Renal pelvis (tissue), 4 donors: Measurements from ENCODE around the gene MAP1LC3A. TPM values are rescaled to one million over a fixed set of nuclear protein-coding genes. Genes with fewer than 3 reads are reported as not detected.

Experiments
- DNase-seq: peaks from one replicate; pipeline ENCODE4 v3.0.0-alpha.2; 2013
- polyA plus RNA-seq, 3 donors: library from polyadenylated mRNA; unstranded; fragments of 120-200 nt; gene quantifications; one replicate each; pipeline ENCODE4 v1.2.1, GENCODE V29; 2013; ENCODE audit not compliant: insufficient read length in 3 of 3

The MAP1LC3A gene
- polyA plus RNA-seq, 3 donors: 30.9 to 34.2 (median 31.7) TPM

- DNase-seq: no peak
Observed at GRCh38 chr20:34525342-34525708, 33.2 kb upstream of the MAP1LC3A start.

GRCh38 chr20:34525709-34526416 is 32.7 kb upstream of the MAP1LC3A start:
- DNase-seq: no peak

- DNase-seq: no peak
Observed at GRCh38 chr20:34526466-34526865, 32.1 kb upstream of the MAP1LC3A start.

- DNase-seq: no peak
Observed at GRCh38 chr20:34527016-34527415, 31.5 kb upstream of the MAP1LC3A start.

GRCh38 chr20:34528921-34529297 is 29.6 kb upstream of the MAP1LC3A start:
- no peak for DNase-seq

GRCh38 chr20:34529742-34530141 is 28.8 kb upstream of the MAP1LC3A start:
- no peak for DNase-seq

- DNase-seq: no peak
Observed at GRCh38 chr20:34530342-34530741, 28.2 kb upstream of the MAP1LC3A start.

- no peak for DNase-seq
Observed at GRCh38 chr20:34531608-34532265, 26.8 kb upstream of the MAP1LC3A start.

GRCh38 chr20:34532320-34532719 is 26.2 kb upstream of the MAP1LC3A start:
- no peak for DNase-seq

- no peak for DNase-seq
Observed at GRCh38 chr20:34532756-34533155, 25.8 kb upstream of the MAP1LC3A start.

- no peak for DNase-seq
Observed at GRCh38 chr20:34534391-34535165, 23.9 kb upstream of the MAP1LC3A start.

- no peak for DNase-seq
Observed at GRCh38 chr20:34535301-34535840, 23.1 kb upstream of the MAP1LC3A start.

GRCh38 chr20:34535857-34536256 is 22.7 kb upstream of the MAP1LC3A start:
- no peak for DNase-seq

- DNase-seq: no peak
Observed at GRCh38 chr20:34536798-34537394, 21.6 kb upstream of the MAP1LC3A start.

GRCh38 chr20:34537651-34538050 is 20.9 kb upstream of the MAP1LC3A start:
- no peak for DNase-seq

GRCh38 chr20:34538671-34539123 is 19.8 kb upstream of the MAP1LC3A start:
- DNase-seq: no peak

- no peak for DNase-seq
Observed at GRCh38 chr20:34539756-34540155, 18.8 kb upstream of the MAP1LC3A start.

GRCh38 chr20:34540596-34541263 is 17.8 kb upstream of the MAP1LC3A start:
- no peak for DNase-seq

- no peak for DNase-seq
Observed at GRCh38 chr20:34541264-34541901, 17.1 kb upstream of the MAP1LC3A start.

GRCh38 chr20:34541917-34542316 is 16.6 kb upstream of the MAP1LC3A start:
- no peak for DNase-seq

GRCh38 chr20:34542439-34542838 is 16.1 kb upstream of the MAP1LC3A start:
- no peak for DNase-seq
